Measurements from ENCODE around the gene REPIN1. TPM values are rescaled to one million over a fixed set of nuclear protein-coding genes. Genes with fewer than 3 reads are reported as not detected.
A peak's percentile ranks its signal among the peaks of the same experiment; 100 is the strongest.
"Not testable (repeated sequence)": the region's sequence is repeated elsewhere in the genome, so short reads cannot be mapped to it uniquely, and the experiment has no call there.

The REPIN1 gene
- total RNA-seq, 1 donor from 2014 or later = 148 TPM

- peak overlapping the region; percentile 47 for H3K4me3 Mint-ChIP-seq (ENCODE audit: low read depth)
- no peaks in the 10 kb centered on the region for H3K27me3 Mint-ChIP-seq
- no peak for TF ChIP-seq CTCF (IDR thresholded peaks at IDR 0.05; ENCODE audit: unreplicated experiment)
- no peaks in the 10 kb centered on the region for H3K9me3 Mint-ChIP-seq (ENCODE audit: low read depth)
- no peak for DNase-seq (ENCODE audit: low spot score, unreplicated experiment)
- no peaks in the 10 kb centered on the region for H3K36me3 Mint-ChIP-seq (ENCODE audit: insufficient read depth)
- peak overlapping the region; percentile 93 for H3K27ac Mint-ChIP-seq
- peaks cover 58% of the 10 kb centered on the region for H3K4me1 Mint-ChIP-seq (ENCODE audit: low read depth)
These were observed 14.2 kb downstream of the REPIN1 start for GRCh38 chr7:150382844-150383225.

GRCh38 chr7:150383710-150384397 is 15.2 kb downstream of the REPIN1 start:
- H3K36me3 Mint-ChIP-seq (ENCODE audit: insufficient read depth) = peaks cover 2% of the 10 kb centered on the region
- peak overlapping the region; percentile 93 for H3K27ac Mint-ChIP-seq
- no peaks in the 10 kb centered on the region for H3K9me3 Mint-ChIP-seq (ENCODE audit: low read depth)
- H3K27me3 Mint-ChIP-seq = no peaks in the 10 kb centered on the region
- peak overlapping the region; percentile 52 for H3K4me3 Mint-ChIP-seq (ENCODE audit: low read depth)
- DNase-seq (ENCODE audit: low spot score, unreplicated experiment) = peak; percentile 73
- peaks cover 58% of the 10 kb centered on the region for H3K4me1 Mint-ChIP-seq (ENCODE audit: low read depth)
- no peak for TF ChIP-seq CTCF (IDR thresholded peaks at IDR 0.05; ENCODE audit: unreplicated experiment)

GRCh38 chr7:150384406-150385301 is 16.0 kb downstream of the REPIN1 start:
- H3K27ac Mint-ChIP-seq = peak overlapping the region; percentile 93
- TF ChIP-seq CTCF (IDR thresholded peaks at IDR 0.05; ENCODE audit: unreplicated experiment) = no peak
- H3K36me3 Mint-ChIP-seq (ENCODE audit: insufficient read depth) = peaks cover 2% of the 10 kb centered on the region
- peak overlapping the region; percentile 52 for H3K4me3 Mint-ChIP-seq (ENCODE audit: low read depth)
- DNase-seq (ENCODE audit: low spot score, unreplicated experiment) = no peak
- no peaks in the 10 kb centered on the region for H3K27me3 Mint-ChIP-seq
- no peaks in the 10 kb centered on the region for H3K9me3 Mint-ChIP-seq (ENCODE audit: low read depth)
- peaks cover 56% of the 10 kb centered on the region for H3K4me1 Mint-ChIP-seq (ENCODE audit: low read depth)

GRCh38 chr7:150385302-150385723 is 16.7 kb downstream of the REPIN1 start:
- Mint-ChIP-seq H3K4me1 (ENCODE audit: low read depth) (peaks cover 49% of the 10 kb centered on the region), H3K36me3 (ENCODE audit: insufficient read depth) (peaks cover 2% of the 10 kb centered on the region), H3K27ac (no peak overlapping the region), H3K9me3 (ENCODE audit: low read depth) (no peaks in the 10 kb centered on the region), H3K27me3 (no peaks in the 10 kb centered on the region), H3K4me3 (ENCODE audit: low read depth) (no peak overlapping the region)
- no peak for TF ChIP-seq CTCF (IDR thresholded peaks at IDR 0.05; ENCODE audit: unreplicated experiment)
- no peak for DNase-seq (ENCODE audit: low spot score, unreplicated experiment)

GRCh38 chr7:150385884-150386283 is 17.3 kb downstream of the REPIN1 start:
- not testable (repeated sequence) for H3K36me3 Mint-ChIP-seq (ENCODE audit: insufficient read depth); H3K9me3 Mint-ChIP-seq (ENCODE audit: low read depth); H3K4me3 Mint-ChIP-seq (ENCODE audit: low read depth); DNase-seq (ENCODE audit: low spot score, unreplicated experiment); H3K27me3 Mint-ChIP-seq; H3K27ac Mint-ChIP-seq
- H3K4me1 Mint-ChIP-seq (ENCODE audit: low read depth) = peaks cover 44% of the 10 kb centered on the region
